Fibroblast of lung (primary cell): ENCODE results near the gene AP1S3. TPM values are rescaled to one million over a fixed set of nuclear protein-coding genes. Genes with fewer than 3 reads are reported as not detected.

Experiments used
- DNase-seq, 2 donors: peaks; one replicate each; pipeline versions ENCODE4 v3.0.0 to v3.0.0-alpha.2; 2010; ENCODE audit warnings: low read depth in 2 of 2
- H2AFZ ChIP-seq: 2 replicates; pipeline ENCODE4 v1.5.1; 2012; ENCODE audit warnings: low read length, control low read depth, inconsistent platforms
- H3K27ac ChIP-seq: 2 replicates; pipeline ENCODE4 v1.5.1; 2011; ENCODE audit warnings: low read length, control low read depth; ENCODE audit not compliant: insufficient read depth
- H3K27me3 ChIP-seq: 2 replicates; pipeline ENCODE4 v1.5.1; 2011; ENCODE audit warnings: mild to moderate bottlenecking, low read length; ENCODE audit not compliant: control insufficient read depth, insufficient read depth
- H3K36me3 ChIP-seq: 2 replicates; pipeline ENCODE4 v1.5.1; 2011; ENCODE audit warnings: low read length; ENCODE audit not compliant: control insufficient read depth, insufficient read depth
- H3K4me1 ChIP-seq: 2 replicates; pipeline ENCODE4 v1.5.1; 2011; ENCODE audit warnings: low read length; ENCODE audit not compliant: control insufficient read depth, insufficient read depth; ENCODE audit errors: extremely low read depth
- H3K4me2 ChIP-seq: 2 replicates; pipeline ENCODE4 v1.5.1; 2011; ENCODE audit warnings: low read length, control low read depth; ENCODE audit not compliant: insufficient read depth; ENCODE audit errors: extremely low read depth
- H3K4me3 ChIP-seq, 4 experiments: fragments of 200-600 bp in 1 of 4; sonication (generic) in 1 of 4; replicated peaks in 1 of 4; 2 replicates each; pipeline ENCODE4 v1.5.1; 2011 to 2016; ENCODE audit warnings: low read length in 4 of 4, low read depth in 3 of 4, mild to moderate bottlenecking in 3 of 4, control low read depth in 2 of 4, inconsistent platforms in 1 of 4, mixed read lengths in 1 of 4; ENCODE audit not compliant: insufficient read depth in 1 of 4; ENCODE audit errors: control extremely low read depth in 1 of 4
- H3K79me2 ChIP-seq: 2 replicates; pipeline ENCODE4 v1.5.1; 2012; ENCODE audit warnings: mild to moderate bottlenecking, low read length, inconsistent platforms; ENCODE audit not compliant: control insufficient read depth, insufficient read depth
- H3K9ac ChIP-seq: 2 replicates; pipeline ENCODE4 v1.5.1; 2011; ENCODE audit warnings: mild to moderate bottlenecking, low read length, control low read depth; ENCODE audit not compliant: insufficient read depth
- H3K9me3 ChIP-seq: 2 replicates; pipeline ENCODE4 v1.5.1; 2012; ENCODE audit warnings: low read depth, low read length; ENCODE audit not compliant: control insufficient read depth, insufficient read depth
- H4K20me1 ChIP-seq: 2 replicates; pipeline ENCODE4 v1.5.1; 2011; ENCODE audit warnings: low read length; ENCODE audit not compliant: control insufficient read depth, insufficient read depth; ENCODE audit errors: extremely low read depth
- EZH2 ChIP-seq: IDR thresholded peaks from 2 replicates; pipeline ENCODE4 v1.5.1; 2012; ENCODE audit warnings: low read length, control low read depth, mild to moderate bottlenecking; ENCODE audit errors: missing control alignments
- polyA plus RNA-seq, 2 donors: library from polyadenylated mRNA; depleted of rRNA in 1 of 2; stranded (reverse) in 1 of 2; unstranded in 1 of 2; fragments of >200 nt; gene quantifications; 2 replicates each; pipeline ENCODE4 v1.2.1, GENCODE V29; 2011 to 2012; ENCODE audit warnings: missing spikeins in 1 of 2
- total RNA-seq: library from RNA; depleted of rRNA; stranded (reverse); fragments of >200 nt; gene quantifications from 2 replicates; pipeline ENCODE4 v1.2.1, GENCODE V29; 2014
- TF ChIP-seq, protein P1 (sequence below), 2 donors: IDR thresholded peaks in 1 of 2; conservative IDR thresholded peaks in 1 of 2; 1 replicate in 1 of 2; 2 replicates in 1 of 2; pipeline ENCODE4 v1.5.1; 2011 to 2012; ENCODE audit warnings: low read length in 2 of 2, control low read depth in 1 of 2, inconsistent platforms in 1 of 2, low read depth in 1 of 2, mild to moderate bottlenecking in 1 of 2

AP1S3 gene
- total and polyA plus RNA-seq, 2 donors (not counting 1 experiment from before 2014, with no cell fraction given): 2.9 to 3.3 TPM

DNA sequence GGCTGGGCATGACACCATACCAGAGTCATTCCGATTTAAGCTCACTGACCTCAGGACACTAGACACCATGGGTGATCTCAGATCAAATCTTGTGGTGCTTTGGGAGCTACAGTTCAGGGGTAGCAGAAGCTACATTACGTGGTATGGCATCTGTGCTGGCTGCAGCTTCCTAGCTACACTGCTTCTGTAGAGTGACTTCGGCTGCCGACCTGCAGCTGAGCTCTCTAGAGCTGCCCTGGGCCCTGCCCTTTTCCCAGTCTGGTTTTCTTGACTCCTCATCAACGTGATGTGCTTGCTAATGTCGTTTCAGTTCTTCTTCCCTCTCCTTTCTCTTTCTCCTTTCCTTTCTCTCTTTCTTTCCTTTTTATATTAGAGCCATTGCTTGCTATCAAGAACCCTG, 100.2 kb downstream of the AP1S3 start:
- Histone ChIP-seq H3K9me3 (no peaks in the 10 kb centered on the region), H3K4me1 (peaks cover 13% of the 10 kb centered on the region), H4K20me1 (no peaks in the 10 kb centered on the region), H3K27me3 (no peaks in the 10 kb centered on the region), H3K4me3 (no peak overlapping the region), H3K36me3 (no peaks in the 10 kb centered on the region), H3K27ac (no peak overlapping the region), H3K9ac (no peak overlapping the region), H3K4me2 (no peak overlapping the region), H2AFZ (no peak overlapping the region), H3K79me2 (no peaks in the 10 kb centered on the region)
- no peak for DNase-seq
- TF ChIP-seq, protein P1, sequence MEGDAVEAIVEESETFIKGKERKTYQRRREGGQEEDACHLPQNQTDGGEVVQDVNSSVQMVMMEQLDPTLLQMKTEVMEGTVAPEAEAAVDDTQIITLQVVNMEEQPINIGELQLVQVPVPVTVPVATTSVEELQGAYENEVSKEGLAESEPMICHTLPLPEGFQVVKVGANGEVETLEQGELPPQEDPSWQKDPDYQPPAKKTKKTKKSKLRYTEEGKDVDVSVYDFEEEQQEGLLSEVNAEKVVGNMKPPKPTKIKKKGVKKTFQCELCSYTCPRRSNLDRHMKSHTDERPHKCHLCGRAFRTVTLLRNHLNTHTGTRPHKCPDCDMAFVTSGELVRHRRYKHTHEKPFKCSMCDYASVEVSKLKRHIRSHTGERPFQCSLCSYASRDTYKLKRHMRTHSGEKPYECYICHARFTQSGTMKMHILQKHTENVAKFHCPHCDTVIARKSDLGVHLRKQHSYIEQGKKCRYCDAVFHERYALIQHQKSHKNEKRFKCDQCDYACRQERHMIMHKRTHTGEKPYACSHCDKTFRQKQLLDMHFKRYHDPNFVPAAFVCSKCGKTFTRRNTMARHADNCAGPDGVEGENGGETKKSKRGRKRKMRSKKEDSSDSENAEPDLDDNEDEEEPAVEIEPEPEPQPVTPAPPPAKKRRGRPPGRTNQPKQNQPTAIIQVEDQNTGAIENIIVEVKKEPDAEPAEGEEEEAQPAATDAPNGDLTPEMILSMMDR (conservative IDR thresholded peaks at IDR 0.05 in 1 of 2, IDR thresholded peaks at IDR 0.05 in 1 of 2; ENCODE audit: low read depth in 1 of 2, low read length in 2 of 2): no peak
- TF ChIP-seq EZH2: no peak

DNA sequence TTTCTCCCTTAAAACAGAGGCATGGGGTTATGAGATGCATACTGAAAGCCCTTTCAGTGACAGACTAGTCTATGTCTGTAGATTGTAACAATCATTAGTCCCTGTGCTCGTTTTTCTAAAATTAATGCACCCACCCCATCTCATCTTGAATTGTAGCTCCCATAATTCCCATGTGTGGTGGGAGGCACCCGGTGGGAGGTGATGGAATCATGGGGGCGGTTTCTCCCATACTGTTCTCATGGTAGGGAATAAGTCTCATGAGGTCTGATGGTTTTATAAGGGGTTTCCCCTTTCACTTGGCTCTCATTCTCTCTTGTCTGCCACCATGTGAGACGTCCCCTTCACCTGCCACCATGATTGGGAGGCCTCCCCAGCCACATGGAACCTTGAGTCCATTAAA, 100.9 kb downstream of the AP1S3 start:
- Histone ChIP-seq H3K4me2 (no peak overlapping the region), H3K9ac (no peak overlapping the region), H3K79me2 (no peaks in the 10 kb centered on the region), H3K4me3 (no peak overlapping the region), H2AFZ (no peak overlapping the region), H3K36me3 (no peaks in the 10 kb centered on the region), H3K4me1 (peaks cover 13% of the 10 kb centered on the region), H4K20me1 (no peaks in the 10 kb centered on the region), H3K9me3 (no peaks in the 10 kb centered on the region), H3K27ac (peak overlapping the region; percentile 63), H3K27me3 (no peaks in the 10 kb centered on the region)
- DNase-seq: no peak
- TF ChIP-seq EZH2: no peak
- TF ChIP-seq, protein P1 (conservative IDR thresholded peaks at IDR 0.05 in 1 of 2, IDR thresholded peaks at IDR 0.05 in 1 of 2; ENCODE audit: low read depth in 1 of 2, low read length in 2 of 2): no peak

DNA sequence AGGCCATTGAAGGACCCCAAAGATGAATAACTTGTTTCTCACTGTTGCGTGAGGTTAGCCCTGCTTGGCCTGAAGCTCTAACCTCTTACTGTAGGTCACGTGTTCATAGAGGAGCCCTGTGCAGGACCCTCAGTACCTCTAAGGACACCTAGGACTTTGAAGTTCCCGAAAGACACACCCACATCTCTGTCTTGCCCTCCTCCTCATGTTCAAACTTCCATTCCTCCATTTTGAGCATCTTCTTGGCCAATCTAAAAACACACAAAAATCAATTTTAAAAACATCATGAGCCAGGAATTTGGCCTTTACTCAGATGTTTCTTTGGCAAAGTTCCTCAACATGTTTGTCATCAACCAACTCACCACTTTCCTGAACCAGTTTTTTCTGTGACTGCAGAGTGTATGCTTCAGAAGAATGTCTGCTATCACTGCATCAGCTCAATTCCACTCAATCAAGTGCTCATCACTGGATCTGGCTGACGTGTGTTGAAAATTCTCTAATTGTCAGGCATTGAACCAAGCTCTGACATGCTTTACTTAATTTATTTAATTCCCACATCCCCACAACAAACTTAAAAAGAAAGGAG, 101.6 kb downstream of the AP1S3 start:
- Histone ChIP-seq H3K36me3 (no peaks in the 10 kb centered on the region), H3K27ac (peak overlapping the region; percentile 63), H3K79me2 (no peaks in the 10 kb centered on the region), H3K4me2 (no peak overlapping the region), H3K4me1 (peaks cover 13% of the 10 kb centered on the region), H4K20me1 (no peaks in the 10 kb centered on the region), H3K9me3 (no peaks in the 10 kb centered on the region), H3K27me3 (no peaks in the 10 kb centered on the region), H3K9ac (no peak overlapping the region), H3K4me3 (no peak overlapping the region), H2AFZ (peak overlapping the region; percentile 69)
- TF ChIP-seq EZH2: no peak
- peak; percentile 66 to 91 for DNase-seq
